Measurements from ENCODE around the gene ENOX2.

ENOX2 gene

DNA sequence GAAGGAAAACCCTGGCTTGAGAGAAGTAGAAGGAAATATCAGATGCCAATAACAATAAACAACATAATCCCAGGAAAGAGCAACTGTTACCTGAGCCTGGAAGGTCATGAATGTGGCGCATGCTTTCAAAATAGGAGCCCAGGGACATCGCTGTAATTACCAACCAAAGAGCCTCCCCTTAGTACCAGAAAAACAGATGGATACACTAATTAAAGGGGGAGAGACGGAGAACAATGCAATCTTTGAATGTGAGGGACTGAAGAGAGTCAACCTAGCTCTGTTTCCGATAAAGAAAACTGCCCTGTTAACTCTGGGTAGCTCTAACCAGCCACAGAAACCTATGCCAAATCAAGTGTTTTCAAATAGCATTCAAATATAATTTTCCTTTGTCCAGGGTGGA, 161.4 kb downstream of the ENOX2 start:
- TF ChIP-seq, protein P1, sequence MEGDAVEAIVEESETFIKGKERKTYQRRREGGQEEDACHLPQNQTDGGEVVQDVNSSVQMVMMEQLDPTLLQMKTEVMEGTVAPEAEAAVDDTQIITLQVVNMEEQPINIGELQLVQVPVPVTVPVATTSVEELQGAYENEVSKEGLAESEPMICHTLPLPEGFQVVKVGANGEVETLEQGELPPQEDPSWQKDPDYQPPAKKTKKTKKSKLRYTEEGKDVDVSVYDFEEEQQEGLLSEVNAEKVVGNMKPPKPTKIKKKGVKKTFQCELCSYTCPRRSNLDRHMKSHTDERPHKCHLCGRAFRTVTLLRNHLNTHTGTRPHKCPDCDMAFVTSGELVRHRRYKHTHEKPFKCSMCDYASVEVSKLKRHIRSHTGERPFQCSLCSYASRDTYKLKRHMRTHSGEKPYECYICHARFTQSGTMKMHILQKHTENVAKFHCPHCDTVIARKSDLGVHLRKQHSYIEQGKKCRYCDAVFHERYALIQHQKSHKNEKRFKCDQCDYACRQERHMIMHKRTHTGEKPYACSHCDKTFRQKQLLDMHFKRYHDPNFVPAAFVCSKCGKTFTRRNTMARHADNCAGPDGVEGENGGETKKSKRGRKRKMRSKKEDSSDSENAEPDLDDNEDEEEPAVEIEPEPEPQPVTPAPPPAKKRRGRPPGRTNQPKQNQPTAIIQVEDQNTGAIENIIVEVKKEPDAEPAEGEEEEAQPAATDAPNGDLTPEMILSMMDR (IDR thresholded peaks at IDR 0.05; ENCODE audit: control insufficient read depth, extremely low read depth, insufficient read depth), result no peak
- no peak overlapping the region for H3K4me3 ChIP-seq (ENCODE audit: low read depth, low read length)
- DNase-seq (ENCODE audit: low read depth), result no peak

DNA sequence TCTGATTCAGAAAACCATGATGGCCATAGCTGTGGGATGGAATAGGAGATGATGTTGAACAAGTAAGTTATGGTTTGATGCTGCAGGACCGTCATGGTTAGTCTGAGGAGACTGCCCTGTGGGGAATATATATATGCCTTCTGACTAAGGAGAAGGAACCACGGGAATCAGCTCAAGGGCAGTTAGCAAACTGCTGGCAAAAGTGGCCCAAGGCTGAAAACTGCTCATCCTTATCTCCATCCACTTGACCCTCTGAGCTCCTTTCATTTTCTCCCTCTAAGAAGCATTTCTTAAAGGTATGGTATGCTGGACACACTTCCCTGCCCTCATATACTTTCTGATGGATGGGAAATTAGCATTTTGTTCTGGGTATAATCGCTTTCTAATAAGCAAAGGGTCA, 161.9 kb downstream of the ENOX2 start:
- no peak for DNase-seq (ENCODE audit: low read depth)
- TF ChIP-seq, protein P1 (IDR thresholded peaks at IDR 0.05; ENCODE audit: control insufficient read depth, extremely low read depth, insufficient read depth), result no peak
- no peak overlapping the region for H3K4me3 ChIP-seq (ENCODE audit: low read depth, low read length)

DNA sequence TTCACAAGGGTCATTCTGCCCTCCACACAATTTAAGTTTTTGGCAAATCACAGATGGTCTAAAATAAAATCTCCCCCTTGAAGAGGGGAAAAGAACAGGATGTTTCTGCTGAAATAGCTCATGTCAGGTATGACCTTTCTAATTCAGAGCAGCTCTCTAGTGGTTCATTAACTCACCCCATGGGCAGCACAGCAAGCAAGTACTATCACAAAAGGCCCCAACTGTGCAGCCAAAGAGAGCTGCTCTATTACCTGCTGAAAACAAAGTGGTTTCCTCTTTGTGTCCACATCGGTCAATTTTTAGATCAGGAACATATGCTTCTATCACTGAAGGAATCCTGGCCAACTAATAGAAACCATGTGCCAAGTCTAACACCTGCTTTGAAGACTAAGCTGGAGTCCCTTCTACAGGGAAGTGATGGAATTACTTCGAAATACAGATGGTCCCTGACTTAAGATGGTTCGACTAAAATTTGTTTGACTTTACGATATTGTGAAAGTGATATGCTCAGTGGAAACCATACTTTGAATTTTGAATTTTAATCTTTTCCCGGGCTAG, 164.3 kb downstream of the ENOX2 start:
- TF ChIP-seq, protein P1 (IDR thresholded peaks at IDR 0.05; ENCODE audit: control insufficient read depth, extremely low read depth, insufficient read depth), result no peak
- no peak for DNase-seq (ENCODE audit: low read depth)
- H3K4me3 ChIP-seq (ENCODE audit: low read depth, low read length), result no peak overlapping the region

DNA sequence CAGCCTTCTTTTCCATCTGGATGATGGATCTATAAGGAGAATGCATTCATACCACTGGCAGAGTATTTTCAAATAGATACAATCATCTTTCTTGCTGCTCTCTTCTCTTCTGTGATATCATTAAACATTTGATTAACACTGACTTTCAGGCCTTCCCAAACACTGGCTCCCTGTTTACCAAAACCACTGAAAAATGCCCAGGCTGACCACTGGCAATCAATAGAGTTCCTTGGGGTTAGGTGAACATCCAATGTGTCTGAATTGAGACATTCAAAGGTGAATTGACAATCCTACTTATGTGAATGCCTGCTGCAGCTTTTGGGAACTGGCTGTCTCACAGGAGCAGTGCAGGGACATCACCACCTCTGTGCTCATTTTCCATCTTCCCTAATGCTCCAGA, 168.3 kb downstream of the ENOX2 start:
- H3K4me3 ChIP-seq (ENCODE audit: low read depth, low read length), result no peak overlapping the region
- no peak for DNase-seq (ENCODE audit: low read depth)
- TF ChIP-seq, protein P1 (IDR thresholded peaks at IDR 0.05; ENCODE audit: control insufficient read depth, extremely low read depth, insufficient read depth), result no peak

DNA sequence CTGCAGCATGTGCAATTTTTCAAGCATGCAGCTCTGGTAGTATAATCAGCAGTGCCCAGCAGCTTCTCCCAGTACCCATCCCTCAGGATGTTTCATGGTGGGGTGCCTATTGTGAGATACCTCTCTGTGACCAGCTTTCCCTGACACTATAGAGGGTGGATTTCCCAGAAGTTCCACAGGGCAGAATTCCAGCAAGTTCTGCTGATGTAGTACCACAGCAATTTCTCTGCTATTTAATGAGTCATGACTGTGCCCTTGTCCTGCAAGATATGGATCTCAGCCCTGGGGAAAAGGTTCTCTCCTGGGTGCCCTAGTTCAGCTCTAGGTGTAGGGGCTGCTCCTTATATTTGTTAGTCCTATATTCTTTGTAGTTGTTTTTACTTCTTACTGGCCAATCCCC, 174.8 kb downstream of the ENOX2 start:
- TF ChIP-seq, protein P1 (IDR thresholded peaks at IDR 0.05; ENCODE audit: control insufficient read depth, extremely low read depth, insufficient read depth), result no peak
- DNase-seq (ENCODE audit: low read depth), result no peak
- no peak overlapping the region for H3K4me3 ChIP-seq (ENCODE audit: low read depth, low read length)

DNA sequence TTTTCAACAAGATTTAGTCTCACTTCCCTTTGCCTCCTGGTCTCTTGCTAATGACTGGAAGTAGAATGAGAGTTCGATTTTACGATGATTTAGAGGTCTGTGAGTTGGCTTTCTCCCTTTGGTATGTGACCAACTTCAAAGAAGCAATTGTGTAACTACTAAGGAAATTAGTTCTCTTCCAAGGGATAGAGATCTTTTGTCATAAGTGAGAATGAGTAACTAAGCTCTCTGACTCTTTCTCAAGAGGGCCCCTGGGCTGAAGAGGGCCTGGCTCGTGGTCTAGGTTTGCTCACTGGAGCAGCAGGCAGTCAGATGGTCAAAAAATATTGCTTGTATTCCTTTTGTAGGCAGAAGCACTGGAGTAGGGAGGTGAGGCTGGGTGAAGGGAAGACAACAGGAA, 176.3 kb downstream of the ENOX2 start:
- TF ChIP-seq, protein P1 (IDR thresholded peaks at IDR 0.05; ENCODE audit: control insufficient read depth, extremely low read depth, insufficient read depth), result no peak
- H3K4me3 ChIP-seq (ENCODE audit: low read depth, low read length), result no peak overlapping the region
- no peak for DNase-seq (ENCODE audit: low read depth)

DNA sequence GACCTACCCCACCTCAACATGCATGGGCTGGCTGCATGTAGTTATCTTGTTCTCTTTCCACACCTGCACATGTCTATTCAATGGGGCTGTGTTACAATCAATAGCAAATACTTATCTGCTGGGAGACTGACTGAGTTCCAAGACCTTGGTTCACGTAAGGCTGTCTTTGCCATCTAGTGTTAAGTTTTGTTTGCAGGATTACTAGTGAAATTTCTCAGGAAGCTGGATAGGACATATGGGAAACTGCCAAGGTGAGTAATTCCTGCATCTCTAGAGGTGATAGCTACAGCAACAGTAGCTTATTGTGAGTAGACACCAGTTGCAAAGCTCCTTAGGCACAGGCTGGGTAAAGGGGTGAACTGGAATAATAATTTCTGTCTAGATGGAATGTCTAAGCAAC, 177.5 kb downstream of the ENOX2 start:
- H3K4me3 ChIP-seq (ENCODE audit: low read depth, low read length), result no peak overlapping the region
- DNase-seq (ENCODE audit: low read depth), result no peak
- TF ChIP-seq, protein P1 (IDR thresholded peaks at IDR 0.05; ENCODE audit: control insufficient read depth, extremely low read depth, insufficient read depth), result 0 out of 2 replicates have a peak, but pooled peaks have one; percentile 14
